Right lobe of liver (tissue), 6 donors: ENCODE measurements around the gene MRLN. TPM values are rescaled to one million over a fixed set of nuclear protein-coding genes. Genes with fewer than 3 reads are reported as not detected.
A peak's percentile ranks its signal among the peaks of the same experiment; 100 is the strongest.
"Not testable (repeated sequence)": the region's sequence is repeated elsewhere in the genome, so short reads cannot be mapped to it uniquely, and the experiment has no call there.

Experiments used
- ATAC-seq, 4 donors: fragments of 200-7000 bp; cut with Tn5 transposase; one replicate each; pipeline ENCODE4 v1.9.1; 2020; ENCODE audit warnings: mild to moderate bottlenecking in 4 of 4, moderate library complexity in 4 of 4
- DNase-seq, 3 donors: peaks; one replicate each; pipeline ENCODE4 v3.0.0-alpha.2; 2020
- H3K27ac ChIP-seq, 3 donors: fragments of 200-600 bp; one replicate each; pipeline ENCODE4 v1.8.0; 2022
- H3K27me3 ChIP-seq, 2 donors: fragments of 200-600 bp; one replicate each; pipeline ENCODE4 v1.8.0; 2022
- H3K36me3 ChIP-seq, 4 donors: fragments of 200-600 bp; sonication (generic) in 1 of 4; one replicate each; pipeline versions ENCODE4 v1.5.1 to v1.8.0; 2017 to 2022; ENCODE audit warnings: control low read depth in 1 of 4
- H3K4me1 ChIP-seq, 4 donors: fragments of 200-600 bp; sonication (generic) in 1 of 4; one replicate each; pipeline versions ENCODE4 v1.5.1 to v1.8.0; 2017 to 2022; ENCODE audit warnings: control low read depth in 1 of 4
- H3K4me3 ChIP-seq, 3 donors: fragments of 200-600 bp; one replicate each; pipeline ENCODE4 v1.8.0; 2022
- H3K9me3 ChIP-seq, 4 donors: fragments of 200-600 bp; sonication (generic) in 1 of 4; one replicate each; pipeline versions ENCODE4 v1.5.1 to v1.8.0; 2017 to 2022; ENCODE audit warnings: control low read depth in 1 of 4
- POLR2A ChIP-seq: fragments of 450-650 bp; IDR thresholded peaks from one replicate; pipeline ENCODE4 v1.6.1; 2017; ENCODE audit warnings: antibody characterized with exemption, mild to moderate bottlenecking
- WGBS: methylation state at CpG from one replicate; pipeline ENCODE4 v1.1.6; 2018; ENCODE audit warnings: low coverage, low lambda C conversion rate; ENCODE audit not compliant: insufficient coverage; ENCODE audit errors: missing lambda C conversion rate; 5-methylcytosine and 5-hydroxymethylcytosine counted together
- intact Hi-C, 2 donors: fragments of 100-400 bp; cut with DNase I; formaldehyde crosslinking; loops; one replicate each; pipeline versions ENCODE4 v1.11.2 to v1.14.1; 2022
- total RNA-seq, 6 experiments: library from RNA; depleted of rRNA in 2 of 6; stranded (reverse); fragments of >200 nt in 2 of 6; fragmentation: NEBNext Ultra II Directional in 3 of 6; extraction: Animal tissue kit (Norgen Biotek cat#: 25700) in 3 of 6; gene quantifications; one replicate each; pipeline versions ENCODE4 v1.1.0 to v1.2.4, GENCODE V29; 2016 to 2023
- TF ChIP-seq, protein P1 (sequence below), 4 donors: fragments of 200-600 bp in 3 of 4; fragments of 450-650 bp in 1 of 4; IDR thresholded peaks; one replicate each; pipeline versions ENCODE4 v1.5.1 to v1.8.0; 2016 to 2022; ENCODE audit warnings: antibody characterized with exemption in 4 of 4, mild to moderate bottlenecking in 2 of 4
- donor health status: DM: no; HTN: yes; CAD: no.
- donor health status: DM: no; HTN: no; CAD: no.
- donor health status: DM: no; HTN: no; CAD: no.
- donor health status: DM: no; HTN: yes; CAD: no.
- donor health status: DM: no; HTN: yes; CAD: no.

MRLN gene
- total RNA-seq, 6 experiments from 2014 or later, result not detected

DNA sequence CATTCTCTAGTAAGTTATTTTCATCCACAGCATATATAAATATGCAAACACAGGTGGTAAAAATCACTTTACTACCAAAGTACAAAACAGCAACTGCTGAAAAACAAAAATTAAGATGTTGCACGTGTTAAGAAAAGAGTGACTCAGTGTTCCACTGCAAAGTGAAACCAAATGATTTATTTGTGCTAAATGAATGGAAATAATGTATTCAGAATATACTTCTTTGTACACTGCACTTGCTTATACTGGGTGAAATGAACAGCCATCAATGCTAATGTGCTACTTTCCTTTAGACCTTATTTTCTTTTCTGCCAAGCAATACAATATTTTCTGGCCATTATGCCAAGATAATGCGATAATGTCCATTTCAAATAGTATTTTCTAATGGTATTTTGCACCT lies 38.3 kb upstream of the MRLN start:
- TF ChIP-seq POLR2A, result no peak
- TF ChIP-seq, protein P1, sequence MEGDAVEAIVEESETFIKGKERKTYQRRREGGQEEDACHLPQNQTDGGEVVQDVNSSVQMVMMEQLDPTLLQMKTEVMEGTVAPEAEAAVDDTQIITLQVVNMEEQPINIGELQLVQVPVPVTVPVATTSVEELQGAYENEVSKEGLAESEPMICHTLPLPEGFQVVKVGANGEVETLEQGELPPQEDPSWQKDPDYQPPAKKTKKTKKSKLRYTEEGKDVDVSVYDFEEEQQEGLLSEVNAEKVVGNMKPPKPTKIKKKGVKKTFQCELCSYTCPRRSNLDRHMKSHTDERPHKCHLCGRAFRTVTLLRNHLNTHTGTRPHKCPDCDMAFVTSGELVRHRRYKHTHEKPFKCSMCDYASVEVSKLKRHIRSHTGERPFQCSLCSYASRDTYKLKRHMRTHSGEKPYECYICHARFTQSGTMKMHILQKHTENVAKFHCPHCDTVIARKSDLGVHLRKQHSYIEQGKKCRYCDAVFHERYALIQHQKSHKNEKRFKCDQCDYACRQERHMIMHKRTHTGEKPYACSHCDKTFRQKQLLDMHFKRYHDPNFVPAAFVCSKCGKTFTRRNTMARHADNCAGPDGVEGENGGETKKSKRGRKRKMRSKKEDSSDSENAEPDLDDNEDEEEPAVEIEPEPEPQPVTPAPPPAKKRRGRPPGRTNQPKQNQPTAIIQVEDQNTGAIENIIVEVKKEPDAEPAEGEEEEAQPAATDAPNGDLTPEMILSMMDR (IDR thresholded peaks at IDR 0.05), result no peak
- ATAC-seq (no peak), DNase-seq (no peak)
- no peak overlapping the region for H3K4me3 ChIP-seq
- H3K4me1 ChIP-seq, result no peaks in the 10 kb centered on the region
- intact Hi-C loops, result no loop called here
- WGBS, result 78% methylated on average over 2 of the region's 2 CpGs
- no peaks in the 10 kb centered on the region for H3K9me3 ChIP-seq
- no peaks in the 10 kb centered on the region for H3K27me3 ChIP-seq
- no peak overlapping the region for H3K27ac ChIP-seq
- H3K36me3 ChIP-seq, result peaks cover 0 to 32% (median 11%) of the 10 kb centered on the region in 4 donors

DNA sequence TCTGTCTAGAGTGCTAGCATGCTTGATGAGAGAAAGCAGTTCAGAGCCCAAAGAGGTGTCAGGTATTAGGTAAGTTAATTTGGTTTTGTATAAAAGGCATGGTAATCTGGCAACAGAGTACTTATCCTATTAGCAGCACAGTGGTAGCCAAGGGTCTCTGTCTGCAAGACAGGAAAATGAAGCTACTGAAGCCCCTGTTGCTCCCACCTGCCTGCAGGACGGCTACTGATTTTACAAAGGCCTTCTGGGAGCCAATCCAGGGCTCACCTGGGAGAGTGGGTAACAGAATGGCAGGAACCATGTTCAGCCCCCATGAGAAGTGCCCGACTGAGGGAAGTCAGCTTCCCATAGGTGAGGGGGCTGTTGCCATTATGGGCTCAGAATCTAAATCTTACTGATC lies 36.8 kb upstream of the MRLN start:
- WGBS, result 50% methylated on average over 2 of the region's 2 CpGs
- intact Hi-C loops, H3K4me1 ChIP-seq, DNase-seq, H3K4me3 ChIP-seq, H3K27me3 ChIP-seq, ATAC-seq, H3K9me3 ChIP-seq, H3K27ac ChIP-seq: not testable (repeated sequence)
- H3K36me3 ChIP-seq, result peaks cover 0 to 30% (median 11%) of the 10 kb centered on the region in 4 donors

DNA sequence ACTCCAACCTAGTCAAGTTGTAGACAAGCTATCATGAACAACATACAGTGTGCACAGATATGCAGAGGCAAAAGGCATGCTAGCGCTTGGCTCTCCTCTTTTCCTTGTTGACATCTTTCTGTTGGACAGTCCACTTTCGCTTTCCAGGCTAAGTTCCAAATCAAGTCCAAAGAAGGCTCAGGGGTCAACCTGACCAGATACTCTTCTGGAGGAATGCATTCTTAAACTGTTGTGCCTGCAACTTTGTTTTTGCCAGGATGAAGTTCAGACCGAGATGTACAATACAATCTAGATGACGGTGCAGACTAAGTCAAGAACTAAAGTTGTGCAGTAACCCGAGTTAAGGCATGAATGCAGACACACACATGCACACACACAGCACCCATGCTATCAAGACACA lies 35.7 kb upstream of the MRLN start:
- DNase-seq, H3K4me1 ChIP-seq, H3K27me3 ChIP-seq, H3K4me3 ChIP-seq, intact Hi-C loops, H3K9me3 ChIP-seq, H3K27ac ChIP-seq: not testable (repeated sequence)
- WGBS, result 84% methylated on average over 3 of the region's 5 CpGs
- H3K36me3 ChIP-seq, result peaks cover 0 to 22% (median 8%) of the 10 kb centered on the region in 4 donors
- peak in 1 of 4 donors; percentile 30 for ATAC-seq

- ATAC-seq, H3K4me1 ChIP-seq, H3K9me3 ChIP-seq, H3K27ac ChIP-seq, H3K4me3 ChIP-seq, H3K36me3 ChIP-seq, DNase-seq, intact Hi-C loops, H3K27me3 ChIP-seq: not testable (repeated sequence)
- 90% methylated on average over 5 of the region's 7 CpGs for WGBS
These were observed 33.8 kb upstream of the MRLN start for GRCh38 chr10:59787032-59787431.

- WGBS, result 95% methylated on average over 2 of the region's 3 CpGs
- H3K4me3 ChIP-seq, H3K27ac ChIP-seq, intact Hi-C loops, DNase-seq, H3K9me3 ChIP-seq, ATAC-seq, H3K27me3 ChIP-seq, H3K36me3 ChIP-seq, H3K4me1 ChIP-seq: not testable (repeated sequence)
These were observed 32.2 kb upstream of the MRLN start for GRCh38 chr10:59785476-59785875.

- DNase-seq (no peak), ATAC-seq (no peak)
- H3K9me3 ChIP-seq, result no peaks in the 10 kb centered on the region
- WGBS, result 83% methylated on average over 8 of the region's 8 CpGs
- H3K36me3 ChIP-seq, result no peaks in the 10 kb centered on the region
- TF ChIP-seq POLR2A, result no peak
- TF ChIP-seq, protein P1 (IDR thresholded peaks at IDR 0.05), result no peak
- H3K4me1 ChIP-seq, result no peaks in the 10 kb centered on the region
- intact Hi-C loops, result no loop called here
- no peak overlapping the region for H3K27ac ChIP-seq
- H3K4me3 ChIP-seq, result no peak overlapping the region
- H3K27me3 ChIP-seq, result no peaks in the 10 kb centered on the region
These were observed 28.3 kb upstream of the MRLN start for GRCh38 chr10:59781511-59781910.
